ENCODE data around the gene USP25.

The USP25 gene

GRCh38 chr21:15872236-15872635 lies 142.5 kb downstream of the USP25 start:
- DNase-seq: no peak

- no peak for DNase-seq
These were observed 144.8 kb downstream of the USP25 start for GRCh38 chr21:15874615-15875014.

GRCh38 chr21:15875286-15875685 lies 145.5 kb downstream of the USP25 start:
- DNase-seq: no peak

- no peak for DNase-seq
These were observed 164.1 kb downstream of the USP25 start for GRCh38 chr21:15893902-15894301.

- no peak for DNase-seq
These were observed 164.8 kb downstream of the USP25 start for GRCh38 chr21:15894596-15894995.

DNA sequence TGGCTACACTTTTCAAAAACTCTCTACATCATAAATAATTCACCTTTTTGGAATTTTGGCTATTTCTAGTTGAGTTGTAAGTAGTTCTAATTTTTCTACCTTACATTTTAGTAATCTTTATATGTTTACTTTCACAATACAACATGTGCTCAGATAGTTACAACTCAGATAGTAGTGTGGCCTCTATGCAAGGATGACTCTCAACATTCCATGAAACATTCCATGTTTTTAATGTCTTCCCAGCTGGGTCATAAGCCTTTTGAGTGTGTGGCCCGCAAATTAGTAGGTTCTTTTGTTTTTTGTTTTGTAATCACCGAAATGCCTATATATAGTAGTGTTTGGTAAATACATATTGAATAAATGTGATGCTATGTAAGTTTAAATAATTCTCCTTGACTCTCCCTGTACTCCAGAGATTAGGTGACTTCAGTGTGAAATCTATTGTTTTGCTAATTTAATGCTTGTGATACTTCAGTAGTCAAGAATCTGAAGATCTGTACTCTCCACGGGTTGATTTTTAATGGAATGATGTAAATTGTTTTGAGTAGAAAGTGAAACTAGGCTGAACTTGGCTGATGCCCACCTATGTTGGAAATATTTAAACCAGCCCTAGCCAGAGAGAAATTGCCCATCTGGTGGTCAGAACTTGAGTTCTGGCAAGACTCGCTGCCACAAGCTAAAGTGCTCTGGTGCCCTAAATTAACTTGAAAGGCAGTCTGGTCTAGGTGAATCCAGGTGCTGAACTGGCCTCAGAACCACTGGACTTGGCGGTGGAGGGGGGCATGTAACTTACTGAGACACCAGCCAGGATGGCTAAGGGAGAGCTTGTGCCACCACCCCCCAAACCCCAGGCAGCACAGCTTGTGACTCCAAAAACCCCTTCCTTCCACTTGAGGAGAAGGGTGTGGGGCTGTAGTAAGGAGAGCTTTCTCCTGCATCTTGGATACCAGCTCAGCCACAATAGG lies 165.6 kb downstream of the USP25 start:
- no peak for DNase-seq

DNA sequence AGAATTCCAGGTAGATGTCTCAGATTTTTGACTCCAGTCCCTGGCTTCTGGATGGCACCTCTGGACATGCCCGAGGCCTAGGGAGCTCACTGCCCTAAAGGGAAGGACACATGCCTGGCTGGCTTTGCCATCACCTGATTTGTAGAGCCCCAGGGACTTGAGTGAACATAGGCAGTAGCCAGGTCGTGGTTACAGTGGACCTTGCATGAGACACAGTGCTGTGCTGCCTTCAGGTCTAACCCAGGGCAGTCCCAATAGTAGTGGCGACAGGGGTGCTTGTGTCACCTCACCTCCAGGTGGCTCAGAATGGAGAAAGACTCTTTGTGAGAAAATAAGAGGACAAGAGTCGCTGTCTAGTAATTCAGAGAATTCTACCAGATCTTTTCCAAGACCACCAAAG lies 166.7 kb downstream of the USP25 start:
- DNase-seq: no peak

DNA sequence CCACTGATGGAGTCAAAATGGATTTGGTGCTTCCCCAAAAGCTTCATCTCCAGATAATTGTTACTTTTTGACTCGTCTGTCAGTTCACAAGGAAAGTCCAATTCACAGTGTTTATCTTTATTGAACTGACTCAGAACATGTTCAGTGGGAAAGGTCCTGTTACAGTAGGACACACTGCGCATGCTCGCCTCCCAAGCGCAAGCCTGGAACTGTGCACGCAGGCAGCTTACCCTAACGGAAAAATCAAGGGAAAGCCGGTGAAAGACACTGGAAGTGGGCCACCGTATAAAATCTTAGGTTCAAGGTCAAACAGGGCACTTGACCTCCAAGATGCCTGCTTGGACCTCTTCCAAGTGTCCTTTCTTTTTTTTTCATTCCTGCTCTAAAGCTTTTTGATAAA lies 174.6 kb downstream of the USP25 start:
- no peak for DNase-seq

DNA sequence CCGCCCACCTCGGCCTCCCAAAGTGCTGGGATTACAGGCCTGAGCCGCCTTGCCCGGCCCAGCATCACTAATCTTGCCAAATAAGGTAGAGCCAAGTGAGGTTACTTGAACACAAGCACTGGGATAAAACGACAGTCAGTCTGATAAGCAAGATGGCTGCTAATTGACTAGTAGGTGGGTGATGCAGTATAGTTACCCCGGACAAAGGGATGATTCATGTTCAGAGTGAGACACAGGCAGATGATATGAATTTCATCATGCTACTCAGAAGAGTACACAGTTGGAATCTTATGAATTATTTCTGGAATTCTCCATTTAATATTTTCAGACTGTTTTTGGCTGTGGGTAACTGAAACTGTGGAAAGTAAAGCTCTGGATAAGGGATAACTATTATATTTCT lies 178.4 kb downstream of the USP25 start:
- DNase-seq: no peak

DNA sequence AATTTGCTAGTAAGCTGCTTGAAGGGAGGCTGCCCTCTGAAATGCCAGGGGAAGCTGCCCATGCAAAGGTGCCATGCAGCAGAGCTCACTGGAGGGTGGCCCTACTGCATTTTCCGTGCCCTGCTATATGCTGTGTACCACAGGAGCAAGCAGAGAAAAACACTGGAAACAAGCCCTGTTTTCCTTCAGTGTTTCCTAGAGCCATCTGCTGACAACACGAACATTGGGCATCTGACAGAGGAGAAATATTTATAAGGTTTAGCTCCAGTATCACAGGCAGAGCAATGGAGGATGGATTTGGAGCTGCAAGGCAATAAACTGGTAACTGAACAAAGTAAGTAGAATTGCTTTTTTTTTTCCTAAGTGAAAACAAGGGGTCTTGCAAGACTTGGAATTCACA lies 198.4 kb downstream of the USP25 start:
- DNase-seq: no peak

- no peak for DNase-seq
These were observed 199.1 kb downstream of the USP25 start for GRCh38 chr21:15928686-15929425.

DNA sequence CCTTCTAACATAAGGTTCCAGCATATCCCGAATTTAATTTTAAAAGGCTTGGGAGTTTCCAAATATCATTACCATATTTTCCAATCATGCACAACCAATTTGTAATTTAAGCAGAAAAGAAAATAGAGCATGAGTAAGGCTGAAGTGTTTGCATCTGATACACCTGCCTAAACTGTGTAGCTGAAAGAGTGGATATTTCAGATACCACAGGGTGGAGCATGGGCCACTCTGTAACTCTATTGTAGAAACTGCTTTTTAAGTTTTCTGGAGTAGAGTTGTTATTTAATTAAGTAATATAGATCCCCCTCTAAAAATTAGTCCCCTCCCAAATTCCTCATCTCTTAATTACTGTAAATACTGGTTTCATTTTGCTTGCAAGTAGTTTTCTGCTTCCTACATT lies 199.8 kb downstream of the USP25 start:
- no peak for DNase-seq
